Transverse colon (tissue), 4 donors: ENCODE measurements around the gene HEXA. TPM values are rescaled to one million over a fixed set of nuclear protein-coding genes. Genes with fewer than 3 reads are reported as not detected.
"Not testable (repeated sequence)": the region's sequence is repeated elsewhere in the genome, so short reads cannot be mapped to it uniquely, and the experiment has no call there.

Experiments used
- DNase-seq: peaks from one replicate; pipeline ENCODE4 v3.0.0-alpha.2; 2019
- H3K27ac ChIP-seq, 4 donors: fragments of 200-600 bp; sonication (generic); 2 replicates each; pipeline ENCODE4 v1.5.1; 2016 to 2018; ENCODE audit warnings: inconsistent platforms in 4 of 4
- H3K27me3 ChIP-seq: fragments of 200-600 bp; sonication (generic); 2 replicates; pipeline ENCODE4 v1.5.1; 2017; ENCODE audit warnings: inconsistent platforms
- H3K36me3 ChIP-seq, 4 donors: fragments of 200-600 bp; sonication (generic); 2 replicates each; pipeline ENCODE4 v1.5.1; 2017 to 2019; ENCODE audit warnings: inconsistent platforms in 4 of 4
- H3K4me1 ChIP-seq, 4 donors: fragments of 200-600 bp; sonication (generic); 2 replicates each; pipeline ENCODE4 v1.5.1; 2017 to 2020; ENCODE audit warnings: inconsistent platforms in 4 of 4
- H3K4me3 ChIP-seq, 4 donors: fragments of 200-600 bp; sonication (generic); 1 replicate in 1 of 4; 2 replicates in 3 of 4; pipeline versions ENCODE4 v1.5.1 to v1.6.1; 2017 to 2019; ENCODE audit warnings: inconsistent platforms in 4 of 4
- H3K9me3 ChIP-seq, 2 donors: fragments of 200-600 bp; sonication (generic); 2 replicates each; pipeline ENCODE4 v1.5.1; 2017 to 2019; ENCODE audit warnings: inconsistent platforms in 2 of 2
- EP300 ChIP-seq: sonication (generic); formaldehyde crosslinking; IDR thresholded peaks from one replicate; pipeline ENCODE4 v1.6.1; 2017; ENCODE audit warnings: antibody characterized with exemption, low read depth
- POLR2A ChIP-seq: fragments of 450-650 bp; IDR thresholded peaks from one replicate; pipeline ENCODE4 v1.6.1; 2016; ENCODE audit warnings: antibody characterized with exemption, mild to moderate bottlenecking, moderate library complexity
- POLR2AphosphoS5 ChIP-seq, 3 donors: sonication (generic); formaldehyde crosslinking; IDR thresholded peaks; one replicate each; pipeline ENCODE4 v1.6.1; 2016; ENCODE audit warnings: antibody characterized with exemption in 3 of 3
- WGBS, 2 donors: methylation state at CpG; one replicate each; pipeline ENCODE4 v1.1.5; 2018; ENCODE audit warnings: low coverage in 1 of 2; 5-methylcytosine and 5-hydroxymethylcytosine counted together
- in situ Hi-C, 4 donors: fragments of 200-750 bp; cut with MboI; loops; one replicate each; pipeline versions ENCODE4 v1.15.0 to v1.15.1; 2017; ENCODE audit warnings: low sequenced_read_pairs in 3 of 4, low pct_ligation_motif_present in 1 of 4, low pct_unique_long_range_greater_than_20kb in 1 of 4
- intact Hi-C: fragments of 100-400 bp; cut with DNase I; formaldehyde crosslinking; loops from one replicate; pipeline ENCODE4 v1.15.1; 2023; ENCODE audit warnings: low total_unique reads
- total RNA-seq, 4 donors: library from RNA; depleted of rRNA; stranded (reverse); fragments of >200 nt; gene quantifications; one replicate each; pipeline ENCODE4 v1.1.0, GENCODE V29; 2016
- TF ChIP-seq, protein P1 (sequence below), 5 experiments: fragments of 200-600 bp in 3 of 5; fragments of 450-650 bp in 2 of 5; sonication (generic) in 3 of 5; IDR thresholded peaks; 1 replicate in 2 of 5; 2 replicates in 3 of 5; pipeline ENCODE4 v1.5.1; 2016 to 2017; ENCODE audit warnings: antibody characterized with exemption in 5 of 5, inconsistent platforms in 3 of 5, mild to moderate bottlenecking in 2 of 5, moderate library complexity in 1 of 5

The HEXA gene
- total RNA-seq, 4 donors from 2014 or later, result 19.9 to 69.9 (median 50.9) TPM

- H3K9me3 ChIP-seq, result no peaks in the 10 kb centered on the region
- H3K4me3 ChIP-seq, result no peak overlapping the region
- DNase-seq, result no peak
- H3K27me3 ChIP-seq, result peaks cover 9% of the 10 kb centered on the region
- no peak overlapping the region for H3K27ac ChIP-seq
- no peaks in the 10 kb centered on the region for H3K36me3 ChIP-seq
- in situ Hi-C loops, result no loop called here
- no peaks in the 10 kb centered on the region for H3K4me1 ChIP-seq
- 50 to 67% methylated on average over 1 to 2 of the region's 2 CpGs for WGBS, 2 donors
- intact Hi-C loops, result no loop called here
- TF ChIP-seq, protein P1, sequence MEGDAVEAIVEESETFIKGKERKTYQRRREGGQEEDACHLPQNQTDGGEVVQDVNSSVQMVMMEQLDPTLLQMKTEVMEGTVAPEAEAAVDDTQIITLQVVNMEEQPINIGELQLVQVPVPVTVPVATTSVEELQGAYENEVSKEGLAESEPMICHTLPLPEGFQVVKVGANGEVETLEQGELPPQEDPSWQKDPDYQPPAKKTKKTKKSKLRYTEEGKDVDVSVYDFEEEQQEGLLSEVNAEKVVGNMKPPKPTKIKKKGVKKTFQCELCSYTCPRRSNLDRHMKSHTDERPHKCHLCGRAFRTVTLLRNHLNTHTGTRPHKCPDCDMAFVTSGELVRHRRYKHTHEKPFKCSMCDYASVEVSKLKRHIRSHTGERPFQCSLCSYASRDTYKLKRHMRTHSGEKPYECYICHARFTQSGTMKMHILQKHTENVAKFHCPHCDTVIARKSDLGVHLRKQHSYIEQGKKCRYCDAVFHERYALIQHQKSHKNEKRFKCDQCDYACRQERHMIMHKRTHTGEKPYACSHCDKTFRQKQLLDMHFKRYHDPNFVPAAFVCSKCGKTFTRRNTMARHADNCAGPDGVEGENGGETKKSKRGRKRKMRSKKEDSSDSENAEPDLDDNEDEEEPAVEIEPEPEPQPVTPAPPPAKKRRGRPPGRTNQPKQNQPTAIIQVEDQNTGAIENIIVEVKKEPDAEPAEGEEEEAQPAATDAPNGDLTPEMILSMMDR (IDR thresholded peaks at IDR 0.05), result no peak
- no peak for TF ChIP-seq EP300
- no peak for TF ChIP-seq POLR2A
- no peak for TF ChIP-seq POLR2AphosphoS5 (IDR thresholded peaks at IDR 0.05)
These were observed 39.5 kb upstream of the HEXA start for GRCh38 chr15:72415304-72415703.

DNA sequence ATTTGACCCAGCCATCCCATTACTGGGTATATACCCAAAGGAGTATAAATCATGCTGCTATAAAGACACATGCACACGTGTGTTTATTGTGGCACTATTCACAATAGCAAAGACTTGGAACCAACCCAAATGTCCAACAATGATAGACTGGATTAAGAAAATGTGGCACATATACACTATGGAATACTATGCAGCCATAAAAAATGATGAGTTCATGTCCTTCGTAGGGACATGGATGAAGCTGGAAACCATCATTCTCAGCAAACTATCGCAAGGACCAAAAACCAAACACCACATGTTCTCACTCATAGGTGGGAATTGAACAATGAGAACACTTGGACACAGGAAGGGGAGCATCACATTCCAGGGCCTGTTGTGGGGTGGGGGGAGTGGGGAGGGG lies 37.5 kb upstream of the HEXA start:
- peaks cover 17% of the 10 kb centered on the region for H3K27me3 ChIP-seq
- DNase-seq, in situ Hi-C loops, H3K4me1 ChIP-seq, H3K27ac ChIP-seq, H3K9me3 ChIP-seq, H3K4me3 ChIP-seq, H3K36me3 ChIP-seq, intact Hi-C loops: not testable (repeated sequence)
- WGBS, 2 donors, result 56% methylated on average over 1 of the region's 3 CpGs; no CpG with 5 or more reads in 1 of the 2 donors

- H3K9me3 ChIP-seq, result no peaks in the 10 kb centered on the region
- intact Hi-C loops, result no loop called here
These were observed 35.7 kb upstream of the HEXA start for GRCh38 chr15:72411544-72411943.

DNA sequence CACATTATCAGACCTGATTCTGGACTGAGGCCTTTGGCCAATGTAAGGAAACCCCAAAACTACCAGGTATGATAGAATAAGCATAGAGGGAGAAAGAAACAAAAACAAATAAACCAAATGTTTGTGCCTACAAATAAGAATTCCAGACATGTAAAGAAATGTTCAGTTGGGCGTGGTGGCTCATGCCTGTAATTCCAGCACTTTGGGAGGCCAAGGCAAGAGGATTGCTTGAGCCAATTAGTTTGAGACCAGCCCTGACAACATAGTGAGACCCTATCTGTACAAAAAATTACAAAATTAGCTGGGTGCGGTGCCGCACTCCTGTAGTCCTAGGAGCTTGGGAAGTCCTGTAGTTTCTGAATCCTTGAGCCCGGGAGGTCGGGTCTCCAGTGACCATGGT lies 35.3 kb upstream of the HEXA start:
- Histone ChIP-seq H3K9me3 (no peaks in the 10 kb centered on the region), H3K36me3 (no peaks in the 10 kb centered on the region), H3K27ac (no peak overlapping the region), H3K27me3 (peaks cover 23% of the 10 kb centered on the region), H3K4me3 (no peak overlapping the region), H3K4me1 (no peaks in the 10 kb centered on the region)
- 88 to 91% methylated on average over 5 of the region's 5 CpGs for WGBS, 2 donors
- TF ChIP-seq, protein P1 (IDR thresholded peaks at IDR 0.05), result no peak
- TF ChIP-seq EP300 (no peak), POLR2A (no peak), POLR2AphosphoS5 (IDR thresholded peaks at IDR 0.05) (no peak)
- DNase-seq, result no peak
- in situ Hi-C loops (no loop called here), intact Hi-C loops (no loop called here)

More at GRCh38 chr15:72411544-72411943, 35.7 kb upstream of the HEXA start:
- no peaks in the 10 kb centered on the region for H3K4me1 ChIP-seq
- in situ Hi-C loops, result no loop called here
- no peak overlapping the region for H3K4me3 ChIP-seq
- WGBS, 2 donors, result 7 to 32% methylated on average over 1 of the region's 1 CpG
- H3K36me3 ChIP-seq, result no peaks in the 10 kb centered on the region
- TF ChIP-seq POLR2A (no peak), POLR2AphosphoS5 (IDR thresholded peaks at IDR 0.05) (no peak), EP300 (no peak)
- TF ChIP-seq, protein P1 (IDR thresholded peaks at IDR 0.05), result no peak
- no peak overlapping the region for H3K27ac ChIP-seq
- DNase-seq, result no peak
- H3K27me3 ChIP-seq, result peaks cover 23% of the 10 kb centered on the region

DNA sequence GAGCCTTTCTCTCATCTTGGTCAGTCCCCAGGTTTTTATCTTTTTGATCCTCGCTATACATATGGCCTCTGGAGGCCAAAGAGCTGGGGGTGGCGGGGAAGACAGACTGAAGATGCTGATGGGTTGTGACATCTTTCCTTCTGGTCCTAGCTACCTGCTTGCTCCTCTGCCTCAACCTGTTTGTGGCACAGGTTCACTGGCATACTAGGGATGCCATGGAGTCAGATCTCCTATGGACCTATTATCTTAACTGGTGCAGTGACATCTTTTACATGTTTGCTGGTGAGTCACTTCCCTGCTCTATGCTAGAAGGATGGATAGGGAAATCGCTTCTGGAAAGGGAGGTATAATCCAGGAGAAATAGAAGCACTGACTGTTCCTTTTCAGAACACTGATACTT lies 31.1 kb upstream of the HEXA start:
- WGBS, 2 donors, result 90 to 100% methylated on average over 2 to 3 of the region's 3 CpGs
- Histone ChIP-seq H3K9me3 (no peaks in the 10 kb centered on the region), H3K4me1 (no peaks in the 10 kb centered on the region), H3K36me3 (no peaks in the 10 kb centered on the region), H3K27me3 (peaks cover 44% of the 10 kb centered on the region), H3K4me3 (no peak overlapping the region), H3K27ac (no peak overlapping the region)
- in situ Hi-C loops, result no loop called here
- TF ChIP-seq POLR2AphosphoS5 (IDR thresholded peaks at IDR 0.05), result no peak
- no peak for TF ChIP-seq EP300
- no peak for TF ChIP-seq POLR2A
- TF ChIP-seq, protein P1 (IDR thresholded peaks at IDR 0.05), result no peak
- DNase-seq, result no peak
- intact Hi-C loops, result no loop called here
